Islet precursor cell (in vitro differentiated cells): ENCODE results near the gene CDC42BPA.
"Not testable (repeated sequence)": the region's sequence is repeated elsewhere in the genome, so short reads cannot be mapped to it uniquely, and the experiment has no call there.

Experiments used
- DNase-seq: peaks from one replicate; pipeline ENCODE4 v3.0.0-alpha.2; 2018

CDC42BPA gene

DNA sequence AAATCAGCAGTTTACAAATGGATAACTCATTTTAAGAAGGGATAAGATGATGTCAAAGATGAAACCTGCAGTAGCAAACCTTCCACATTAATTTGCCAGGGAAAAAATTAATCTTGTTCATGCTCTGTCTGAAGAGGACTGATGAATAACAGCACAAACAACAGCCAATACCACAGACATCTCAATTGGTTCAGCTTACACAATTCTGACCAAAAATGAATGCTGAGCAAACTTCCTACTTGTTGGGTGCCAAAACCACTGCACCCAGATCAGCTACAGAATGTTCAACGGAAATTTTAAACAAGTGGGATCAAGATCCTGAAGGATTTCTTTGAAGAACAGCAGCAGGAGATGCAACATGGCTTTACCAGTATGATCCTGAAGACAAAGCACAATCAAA lies 279.9 kb downstream of the CDC42BPA start:
- no peak for DNase-seq

DNA sequence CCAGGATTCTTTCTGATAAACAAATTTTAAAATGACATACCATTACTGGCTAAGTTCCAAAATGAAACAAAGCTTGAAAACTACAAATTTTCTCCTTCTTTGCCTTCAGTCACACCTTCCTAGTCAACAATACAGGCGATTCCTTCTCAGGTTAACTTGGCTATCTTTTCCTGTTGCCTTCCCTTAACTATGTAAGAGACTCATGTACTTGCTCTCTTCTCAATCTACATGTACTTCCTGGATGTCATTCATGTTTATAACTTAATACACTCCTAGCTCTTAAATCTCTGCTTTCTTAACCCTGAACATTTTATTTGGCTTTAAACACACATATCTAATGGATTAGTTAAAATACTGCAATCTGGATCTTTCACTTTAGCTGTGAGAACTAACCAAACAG lies 281.2 kb downstream of the CDC42BPA start:
- DNase-seq = no peak

DNA sequence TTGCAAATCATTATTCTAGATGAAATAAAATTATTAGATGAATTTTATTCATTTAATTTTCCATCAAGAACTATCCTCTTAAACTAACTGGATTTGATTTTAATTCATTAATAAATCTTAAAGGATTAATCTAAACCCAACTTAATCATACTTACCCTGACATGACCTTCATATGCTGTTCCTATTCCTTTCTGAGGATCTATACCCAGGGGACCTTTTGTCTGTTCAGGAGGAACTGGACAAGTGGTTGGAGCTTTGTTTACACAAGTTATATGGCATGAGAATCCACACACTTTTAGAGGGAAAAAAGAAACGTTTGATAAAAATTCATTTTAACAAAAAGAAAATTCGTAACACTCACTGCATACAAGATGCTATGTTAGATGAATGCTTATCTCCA lies 283.0 kb downstream of the CDC42BPA start:
- no peak for DNase-seq

DNA sequence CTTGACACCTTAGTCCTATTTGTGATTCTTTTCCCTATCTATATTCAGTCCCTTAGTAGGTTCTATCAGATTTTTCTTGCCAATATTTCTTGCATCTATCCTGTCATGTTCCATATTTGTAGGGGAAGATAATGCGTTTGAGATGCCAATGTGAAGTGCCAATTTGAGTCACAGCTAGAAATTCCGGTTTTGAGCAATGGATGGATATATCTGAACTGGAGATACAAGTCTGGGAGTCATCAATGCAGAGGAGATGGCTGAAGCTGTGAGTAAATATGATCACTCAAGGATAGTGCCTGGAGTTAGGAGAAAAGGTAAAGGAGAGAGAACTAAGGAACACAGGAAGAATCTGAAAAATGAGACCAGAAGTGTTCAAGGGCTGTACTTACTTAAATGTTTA lies 284.4 kb downstream of the CDC42BPA start:
- DNase-seq = no peak

DNA sequence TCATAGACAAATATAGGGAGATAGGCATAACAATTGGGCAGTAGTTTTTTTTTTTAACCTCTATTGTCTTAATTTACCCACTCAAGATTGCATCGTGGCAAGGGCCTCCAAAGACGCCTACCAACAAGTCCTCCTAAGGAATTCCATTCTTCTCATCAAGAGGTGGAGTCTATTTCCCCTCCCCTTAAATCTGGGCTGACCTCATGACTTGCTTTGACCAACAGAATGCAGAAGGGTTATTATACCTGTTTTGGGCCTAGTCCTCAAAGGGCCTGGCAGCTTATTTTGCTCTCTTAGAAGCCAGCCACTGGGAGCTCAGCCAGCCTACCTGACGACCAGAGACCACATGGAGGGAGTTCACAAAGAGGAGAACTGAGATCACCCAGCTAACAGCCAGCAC lies 285.9 kb downstream of the CDC42BPA start:
- DNase-seq = no peak

DNA sequence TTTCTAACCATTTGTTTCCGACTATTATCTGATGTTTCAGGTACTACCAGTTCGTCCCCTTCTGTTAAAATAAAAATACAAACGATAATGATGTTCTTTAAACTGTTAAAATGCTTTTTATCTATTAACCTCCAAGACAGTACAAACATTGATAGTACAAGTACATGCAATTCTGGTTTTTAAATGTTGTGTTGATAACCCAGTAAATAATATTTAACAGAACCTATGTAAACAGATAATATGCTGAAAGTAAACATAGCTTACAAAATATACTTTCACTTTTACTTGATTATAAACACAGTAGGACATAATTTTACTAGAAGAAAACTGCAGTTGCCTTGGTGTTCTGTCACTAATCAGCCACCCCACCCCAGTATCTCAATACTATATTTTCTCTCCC lies 301.3 kb downstream of the CDC42BPA start:
- DNase-seq = no peak

DNA sequence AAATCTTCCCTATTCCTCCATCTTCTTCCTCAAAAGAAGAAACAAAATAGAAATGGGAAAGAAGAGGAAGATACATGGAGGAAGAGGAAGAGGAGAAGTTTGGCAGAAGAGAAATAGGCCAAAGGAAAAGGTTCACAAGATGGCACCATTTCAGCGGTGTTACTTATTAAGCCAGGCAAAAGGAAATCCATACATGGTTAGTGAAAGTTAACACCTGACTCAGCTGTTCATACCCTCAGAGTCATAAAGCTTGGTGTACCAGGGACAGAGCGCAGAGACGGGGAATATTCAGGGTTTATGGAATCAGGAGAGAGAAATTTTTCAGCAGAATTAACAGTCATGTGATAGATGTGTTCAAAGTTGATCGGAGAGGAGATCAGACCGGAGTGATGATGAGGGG lies 307.6 kb downstream of the CDC42BPA start:
- DNase-seq = no peak

DNA sequence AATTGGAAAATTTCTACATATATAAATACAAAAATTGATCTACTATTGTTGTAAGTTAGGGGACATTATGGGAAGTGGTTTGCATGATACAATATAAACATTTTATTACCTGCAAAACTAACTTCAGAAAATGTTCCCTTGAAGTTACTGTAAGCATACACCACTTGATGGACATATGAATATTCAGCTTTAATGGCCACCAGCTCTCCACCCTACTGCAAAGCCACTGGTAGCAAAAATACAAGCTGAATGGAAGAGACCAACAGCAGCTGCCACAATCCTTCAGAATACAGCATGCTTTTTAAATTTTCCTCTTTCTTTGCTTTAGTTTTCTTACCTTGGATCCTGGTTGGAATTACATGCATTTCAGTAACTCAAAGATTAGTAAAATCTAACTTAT lies 308.4 kb downstream of the CDC42BPA start:
- DNase-seq = no peak

DNA sequence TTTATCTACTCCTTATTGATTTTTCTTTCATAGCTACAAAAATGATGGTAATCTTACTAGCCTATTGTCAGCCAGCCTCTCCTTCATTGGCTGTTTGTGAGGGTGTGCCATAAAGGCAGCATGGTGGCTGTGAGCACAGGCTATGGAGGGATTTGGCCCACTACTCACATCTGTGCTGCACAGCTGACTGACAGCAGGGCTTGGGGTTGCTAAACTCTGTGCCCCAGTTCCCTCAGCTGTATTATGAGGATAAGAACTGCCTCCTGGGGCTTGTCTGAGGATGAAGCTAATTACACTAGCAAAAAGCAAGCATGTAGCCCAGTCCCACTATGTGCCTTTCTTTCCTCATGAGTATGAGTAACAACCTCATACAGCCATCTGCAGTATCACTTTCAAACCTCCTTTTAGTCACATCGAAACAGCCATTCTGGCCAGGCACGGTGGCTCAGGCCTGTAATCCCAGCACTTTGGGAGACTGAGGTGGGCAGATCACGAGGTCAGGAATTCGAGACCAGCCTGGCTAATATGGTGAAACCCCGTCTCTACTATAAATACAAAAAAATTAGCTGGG lies 312.0 kb downstream of the CDC42BPA start:
- no peak for DNase-seq

DNA sequence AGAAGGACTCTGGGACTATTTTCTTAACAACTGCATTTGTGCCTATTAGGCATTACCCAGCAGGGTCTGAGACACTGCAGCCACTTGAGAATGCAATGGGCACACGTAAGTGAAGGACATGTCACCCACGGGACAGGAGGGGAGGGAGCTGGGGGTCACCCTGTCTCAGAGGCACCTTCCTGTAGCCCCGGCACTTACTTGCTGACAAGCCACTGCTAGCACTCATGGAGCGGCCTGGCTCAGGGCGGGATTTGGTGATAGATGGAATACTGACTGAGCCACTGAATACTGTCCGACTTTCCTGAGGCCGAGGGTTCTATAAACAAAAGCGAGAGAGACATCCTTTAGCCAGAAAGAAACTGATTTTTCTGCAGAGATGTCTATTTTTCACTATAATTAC lies 313.5 kb downstream of the CDC42BPA start:
- DNase-seq = no peak

DNA sequence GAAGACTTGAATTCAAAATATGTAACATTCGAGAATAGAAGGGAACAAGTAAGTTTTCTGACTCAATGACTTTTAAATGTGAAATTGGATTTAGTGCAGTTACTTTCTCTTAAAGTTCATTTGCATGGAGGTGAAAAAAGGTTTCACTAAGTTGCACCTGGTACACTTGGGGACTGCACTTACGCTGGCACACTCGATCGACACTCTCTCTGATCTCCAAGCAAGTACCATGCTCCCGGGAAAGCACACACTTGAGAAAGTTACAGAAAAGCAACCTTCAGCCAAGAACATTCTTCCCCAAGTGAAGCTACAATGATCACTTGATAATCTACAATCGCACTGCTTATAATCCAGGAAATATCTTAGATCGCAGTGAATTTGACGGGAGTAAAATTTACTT lies 315.1 kb downstream of the CDC42BPA start:
- no peak for DNase-seq

DNA sequence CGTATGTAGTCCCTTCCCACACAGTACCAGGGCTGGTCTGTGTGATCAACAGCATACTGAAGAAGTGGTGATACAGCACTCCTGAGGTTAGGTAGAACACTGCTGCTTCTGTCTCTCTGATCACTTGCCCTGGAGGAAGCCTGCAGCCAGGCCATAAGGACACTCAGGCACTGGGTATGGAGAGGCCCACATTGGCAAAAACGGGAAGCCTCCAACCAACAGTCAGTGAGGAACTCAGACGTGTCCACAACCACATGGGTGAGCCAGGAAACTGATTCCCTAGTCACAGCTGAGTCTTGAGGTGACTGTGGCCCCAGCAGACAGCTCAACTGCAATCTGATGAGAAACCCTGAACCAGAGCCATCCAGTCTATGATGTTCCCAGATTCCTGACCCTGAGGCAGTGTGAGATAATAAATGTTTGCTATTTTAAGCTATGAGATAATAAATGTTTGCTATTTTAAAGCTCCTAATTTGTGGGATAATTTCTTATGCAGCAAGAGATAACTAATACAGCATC lies 315.7 kb downstream of the CDC42BPA start:
- DNase-seq = no peak

DNA sequence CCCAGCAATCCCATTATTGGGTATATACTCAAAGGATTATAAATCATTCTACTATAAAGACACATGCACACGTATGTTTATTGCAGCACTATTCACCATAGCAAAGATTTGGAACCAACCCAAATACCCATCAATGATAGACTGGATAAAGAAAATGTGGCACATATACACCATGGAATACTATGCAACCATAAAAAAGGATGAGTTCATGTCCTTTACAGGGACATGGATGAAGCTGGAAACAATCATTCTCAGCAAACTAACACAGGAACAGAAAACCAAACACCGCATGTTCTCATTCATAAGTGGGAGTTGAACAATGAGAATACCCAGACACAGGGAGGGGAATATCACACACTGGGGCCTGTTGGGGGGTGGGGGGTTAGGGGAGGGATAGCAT lies 318.7 kb downstream of the CDC42BPA start:
- not testable (repeated sequence) for DNase-seq

DNA sequence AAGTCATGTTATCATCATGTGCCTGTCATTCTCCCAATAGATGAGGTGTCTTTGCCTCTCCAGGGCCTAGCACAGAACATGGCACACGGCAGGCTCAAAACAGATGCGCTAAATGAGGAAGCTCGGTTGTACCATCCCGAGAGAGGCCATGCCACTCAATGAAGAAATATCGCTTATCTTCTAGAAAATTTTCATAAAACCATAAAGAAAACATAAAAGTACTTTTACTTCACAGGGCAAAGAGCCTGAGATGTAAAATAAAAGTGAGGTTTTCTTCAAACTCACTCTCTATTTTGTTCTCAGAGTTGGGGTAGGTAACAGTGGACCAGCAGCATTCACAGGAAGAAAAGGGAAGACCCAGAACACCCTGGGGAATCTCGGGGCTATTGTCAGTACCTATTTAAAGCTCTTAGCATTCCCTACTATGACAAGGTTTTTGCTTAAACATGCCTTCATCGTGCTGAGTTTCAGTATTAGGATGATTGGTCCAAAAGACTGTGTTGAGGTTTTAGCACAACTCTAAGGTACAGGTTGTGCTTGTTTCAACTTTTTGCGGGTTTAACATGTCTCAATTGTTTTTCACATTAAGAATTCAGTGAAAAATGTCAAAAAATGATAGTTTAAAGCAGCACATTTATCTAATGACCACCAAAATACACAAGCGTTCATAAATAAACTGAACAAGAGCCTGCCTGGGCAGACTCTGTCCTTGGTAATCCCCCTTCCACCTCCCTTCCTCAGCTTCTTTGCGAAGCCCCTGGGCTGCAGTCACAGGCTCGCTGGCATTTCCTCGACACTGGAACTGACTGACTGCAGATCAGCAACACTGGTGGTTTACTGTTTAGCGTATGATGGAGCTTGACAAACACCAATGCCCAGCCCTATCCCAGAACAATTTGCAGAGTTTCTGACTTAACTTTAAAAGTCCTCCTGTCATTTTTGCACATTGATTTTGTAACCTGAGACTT lies 322.6 kb downstream of the CDC42BPA start:
- DNase-seq = no peak

DNA sequence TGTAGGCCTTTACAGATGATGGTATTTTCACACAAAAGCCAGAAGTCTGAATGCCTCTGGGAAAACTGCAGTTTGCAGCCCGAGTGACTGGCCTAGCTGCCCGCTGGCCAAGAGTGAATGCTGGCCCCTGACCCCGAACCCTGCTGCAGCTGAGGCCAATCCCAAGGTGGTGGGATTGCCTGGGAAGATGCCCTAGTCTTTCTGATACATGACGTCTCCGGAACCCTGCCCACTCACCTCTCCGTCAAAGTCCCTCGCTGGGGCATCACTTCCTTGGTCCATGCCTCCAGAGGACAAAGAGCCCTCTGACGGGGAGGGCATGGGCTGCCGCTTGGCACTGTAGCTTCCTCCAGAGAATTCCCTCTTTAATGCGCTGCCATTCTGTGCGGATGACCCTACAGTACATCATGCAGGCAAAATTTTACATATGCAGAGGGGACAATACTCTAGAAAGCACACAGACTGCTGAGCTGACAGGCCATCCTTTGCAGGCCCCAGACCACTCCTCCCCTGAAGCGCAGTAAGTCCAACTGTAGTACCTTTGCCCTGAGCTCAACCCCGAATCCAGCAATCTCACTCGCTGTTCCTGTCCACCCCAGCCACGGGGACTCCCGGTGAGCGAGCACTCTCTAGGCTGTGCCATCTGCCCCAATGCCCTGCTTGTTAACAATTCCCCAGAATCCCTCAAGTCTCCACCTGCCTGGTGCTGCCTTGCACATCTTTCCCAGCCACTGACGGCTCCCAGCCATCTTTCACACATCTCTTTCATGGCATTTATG lies 323.5 kb downstream of the CDC42BPA start:
- DNase-seq = no peak

DNA sequence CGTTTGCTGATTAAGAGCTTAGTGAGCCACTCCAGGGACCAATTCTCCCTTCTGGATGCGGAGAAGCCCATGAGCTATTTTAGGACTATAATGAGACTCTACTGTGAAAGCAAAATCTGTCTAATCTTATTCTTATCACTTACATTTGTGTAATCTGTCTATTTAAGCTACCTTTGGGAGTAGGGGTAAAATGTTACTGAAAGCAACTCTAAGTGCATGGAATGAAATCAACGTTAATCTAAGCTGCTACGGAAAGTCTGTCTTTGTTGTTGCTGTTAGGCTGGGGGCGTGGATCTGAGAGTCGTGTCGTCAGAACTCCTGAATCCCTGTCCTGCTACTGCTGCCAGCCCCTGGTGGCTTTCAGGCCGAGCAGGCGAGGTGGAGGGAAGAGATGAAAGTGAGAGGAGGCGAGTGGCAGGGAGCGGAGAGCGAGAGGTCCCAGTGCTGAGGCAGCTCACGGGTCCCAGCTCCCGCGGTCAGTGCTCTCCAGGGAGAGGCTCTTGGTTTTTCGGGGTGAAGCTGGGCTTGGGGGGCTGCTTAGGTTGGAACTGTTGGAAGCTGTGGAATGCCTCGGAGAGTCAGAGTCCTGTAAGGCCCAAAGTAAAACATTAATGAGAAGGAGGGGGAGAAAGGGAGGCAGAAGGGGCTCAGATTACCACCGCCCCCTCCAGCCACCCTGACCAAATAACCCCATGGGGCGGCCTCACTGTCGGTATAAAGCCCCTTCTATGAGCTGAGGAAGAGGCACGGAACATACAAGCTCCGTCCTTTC lies 324.3 kb downstream of the CDC42BPA start:
- no peak for DNase-seq

DNA sequence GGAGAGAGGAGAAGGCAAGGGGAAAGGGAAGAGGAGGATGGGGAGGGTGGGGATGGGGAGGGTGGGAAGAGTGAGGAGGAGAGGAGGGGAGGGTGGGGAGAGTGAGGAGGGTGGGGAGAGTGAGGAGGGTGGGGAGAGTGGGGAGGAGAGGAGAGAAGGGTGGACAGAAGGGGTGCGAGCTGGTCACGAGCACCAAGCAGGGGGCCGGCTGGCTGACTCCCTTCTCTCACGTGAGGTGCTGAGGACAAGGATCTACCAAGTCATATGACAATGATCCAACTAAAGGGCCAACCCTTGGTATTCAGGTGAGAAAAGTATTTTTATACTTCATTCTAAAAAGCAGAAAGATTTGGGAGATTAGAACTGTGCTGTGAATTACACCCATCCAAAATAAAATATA lies 326.4 kb downstream of the CDC42BPA start:
- no peak for DNase-seq

DNA sequence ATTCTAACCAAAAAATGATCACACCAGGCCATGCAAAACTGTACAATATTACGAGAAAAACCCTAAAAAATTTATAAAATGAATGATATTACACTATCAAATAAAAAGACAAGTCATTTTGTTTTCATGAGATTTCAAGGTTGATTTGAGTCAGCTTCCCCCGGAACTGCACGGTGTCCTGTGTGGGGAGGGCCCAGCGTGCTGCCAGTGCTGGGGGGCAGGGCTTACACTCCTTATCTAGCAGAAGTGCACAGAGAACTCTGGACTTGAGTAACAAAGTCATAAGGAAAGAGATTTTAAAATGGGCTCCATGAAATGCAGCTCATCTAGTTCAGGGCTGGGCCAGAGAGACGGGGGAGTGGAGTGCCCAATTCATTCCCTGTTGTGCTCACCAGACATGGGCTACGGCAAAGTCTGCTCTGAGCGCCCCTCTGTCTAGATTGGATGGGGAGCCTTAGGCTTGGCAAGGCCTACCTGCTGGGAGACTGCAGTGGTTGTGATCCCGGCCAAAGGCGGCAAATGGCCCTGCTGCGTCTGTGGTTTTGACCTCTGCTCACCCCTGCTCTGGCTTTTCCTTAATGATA lies 328.1 kb downstream of the CDC42BPA start:
- DNase-seq = peak; percentile 49

DNA sequence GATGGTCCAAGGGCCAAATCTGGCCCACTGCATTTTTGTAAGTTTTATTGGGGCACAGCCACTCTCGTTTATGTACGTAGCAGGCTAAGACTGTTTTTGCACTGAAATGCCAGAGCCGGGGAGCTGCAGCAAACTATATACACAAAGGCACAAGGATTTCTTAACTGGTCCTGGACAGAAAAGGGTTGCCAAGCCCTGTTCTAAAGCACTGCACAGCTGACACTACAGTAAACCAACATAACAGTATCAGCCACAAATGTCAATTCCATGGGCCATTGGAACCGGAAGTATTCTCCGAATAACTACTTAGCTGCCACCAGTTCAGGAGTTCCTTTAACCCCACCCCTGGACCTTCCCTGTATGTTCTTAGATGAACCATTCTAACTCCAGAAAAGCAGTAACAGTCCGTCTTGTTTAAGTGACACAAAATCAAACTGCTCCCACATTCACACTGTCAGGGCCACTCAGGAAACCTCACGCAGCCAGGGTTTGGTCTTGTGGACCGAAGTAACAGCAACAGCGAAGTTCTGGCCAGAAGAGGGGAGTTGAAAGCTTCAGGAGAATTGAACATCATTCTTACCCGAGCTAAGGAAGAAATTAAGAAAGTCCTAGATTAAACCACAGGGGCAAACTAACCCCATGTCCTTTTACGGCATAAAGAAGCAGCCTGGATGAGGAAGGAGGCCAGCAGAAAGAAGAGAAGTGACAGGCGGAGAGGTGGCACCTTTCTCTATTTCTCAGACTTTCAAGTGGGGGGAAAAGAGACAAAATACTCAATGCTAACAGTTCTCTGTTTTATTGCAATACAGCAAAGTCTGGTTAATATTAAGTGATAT lies 329.0 kb downstream of the CDC42BPA start:
- DNase-seq = no peak

DNA sequence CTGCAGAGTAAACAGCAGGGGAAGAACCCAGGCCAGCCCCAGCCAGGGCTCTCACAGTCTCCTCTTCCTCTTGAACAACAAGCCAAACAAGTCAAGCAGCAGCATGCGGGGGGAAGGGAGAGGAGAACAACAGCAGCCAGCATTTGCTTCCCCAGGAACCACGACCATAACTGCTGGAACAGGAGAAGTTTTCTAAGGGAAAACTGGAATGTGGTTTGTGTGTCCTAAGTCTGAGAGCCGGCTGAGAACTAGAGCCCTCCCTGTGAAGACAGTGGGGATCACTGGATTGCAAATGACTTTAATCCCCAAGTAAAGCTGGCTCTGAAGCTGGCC lies 330.0 kb downstream of the CDC42BPA start:
- peak; percentile 75 for DNase-seq

DNA sequence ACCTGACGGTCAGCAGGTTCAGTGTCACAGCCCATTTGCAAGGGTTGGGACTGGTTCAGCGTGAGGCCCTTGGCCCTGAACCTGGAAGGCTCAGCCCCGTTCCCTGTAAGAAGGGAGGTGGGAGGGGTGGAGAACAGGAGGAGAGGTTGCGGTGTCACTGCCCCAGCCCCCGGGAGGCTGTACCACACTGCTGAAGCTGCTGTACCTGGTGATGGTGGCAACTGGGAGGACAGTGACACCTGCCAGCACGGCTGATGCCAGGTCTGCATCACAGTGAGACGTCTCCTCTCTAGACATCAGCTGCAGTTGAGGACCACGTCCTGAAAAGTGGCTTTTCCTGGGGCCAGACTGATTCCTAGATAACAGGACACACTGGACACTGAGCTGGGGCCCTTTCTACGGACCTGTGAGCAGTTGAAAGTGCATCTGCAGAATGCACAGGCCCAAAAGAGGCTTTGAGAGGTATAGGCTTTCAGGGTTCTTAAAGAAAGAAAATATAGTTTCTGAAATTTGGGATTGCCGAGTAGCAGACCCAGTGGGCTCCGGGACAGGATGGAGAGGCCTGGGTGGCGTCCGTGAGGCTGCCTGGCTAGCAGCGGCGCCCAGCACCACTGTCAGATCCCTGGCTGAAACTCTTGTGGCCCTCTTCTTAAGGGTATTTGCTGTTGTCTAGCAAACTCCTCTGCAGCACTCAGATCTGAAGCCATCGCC lies 330.5 kb downstream of the CDC42BPA start:
- no peak for DNase-seq
